ENCODE measurements around the gene CHI3L1.

Gene CHI3L1

GRCh38 chr1:203129501-203130231 lies 56.8 kb downstream of the CHI3L1 start:
- DNase-seq, result no peak
